KOPT-K1 (cell line): ENCODE results near the gene ROR1.

Experiments used
- H3K27ac ChIP-seq: fragments of 200-600 bp; sonication (generic); 2 replicates; pipeline ENCODE4 v1.5.1; 2016; ENCODE audit warnings: antibody characterized with exemption, mild to moderate bottlenecking, low read depth, low read length; ENCODE audit not compliant: poor library complexity, severe bottlenecking
- H3K36me3 ChIP-seq: fragments of 200-600 bp; sonication (generic); 2 replicates; pipeline ENCODE4 v1.5.1; 2017; ENCODE audit warnings: antibody characterized with exemption, mild to moderate bottlenecking, low read length, moderate library complexity; ENCODE audit not compliant: insufficient read depth
- H3K9me3 ChIP-seq: fragments of 200-600 bp; sonication (generic); 2 replicates; pipeline ENCODE4 v1.5.1; 2017; ENCODE audit warnings: antibody characterized with exemption, low read length, mild to moderate bottlenecking; ENCODE audit not compliant: insufficient read depth, poor library complexity, severe bottlenecking

Gene ROR1

GRCh38 chr1:63773815-63774616 is at the start of gene ROR1:
ROR1 (plus strand) TSS chr1:63774017.
- Histone ChIP-seq H3K9me3 (peaks cover 9% of the 10 kb centered on the region), H3K36me3 (no peaks in the 10 kb centered on the region), H3K27ac (no peak within 1 kb of the TSS)

- Histone ChIP-seq H3K36me3 (no peaks in the 10 kb centered on the region), H3K9me3 (no peaks in the 10 kb centered on the region), H3K27ac (no peak overlapping the region)
These were observed 49.4 kb upstream of the ROR1 start for GRCh38 chr1:63724375-63724899.

DNA sequence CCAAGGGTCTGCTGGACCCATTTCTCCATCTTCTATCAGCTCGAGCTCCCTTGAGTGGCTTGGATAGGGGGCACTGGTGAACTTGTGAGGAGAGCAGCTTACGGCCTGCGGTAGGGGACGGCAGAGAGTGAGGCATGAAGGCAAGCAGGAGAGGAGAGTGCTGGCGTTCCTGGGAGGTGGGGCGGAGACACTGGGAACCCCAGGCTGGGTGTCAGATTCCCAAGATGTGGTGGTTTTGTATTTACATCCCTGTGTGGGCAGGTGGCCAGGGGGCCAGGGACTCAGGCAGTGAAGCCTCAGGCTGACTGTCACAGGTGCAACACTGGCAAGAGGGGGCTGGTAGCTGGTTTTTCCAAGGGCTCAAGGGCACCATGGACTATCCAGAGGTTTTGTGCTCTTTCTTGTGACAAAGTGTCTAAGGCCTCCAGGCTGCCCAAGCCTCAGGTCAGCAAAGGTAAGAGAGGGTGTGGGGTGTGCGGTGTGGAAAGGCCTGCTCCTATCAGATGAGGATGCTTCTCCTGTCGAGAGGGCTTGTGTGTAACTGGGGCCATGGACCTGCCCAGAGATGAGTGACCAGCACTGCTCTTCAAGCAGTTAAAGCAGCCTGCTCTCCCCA is 45.1 kb upstream of the ROR1 start:
- H3K27ac ChIP-seq = no peak overlapping the region

GRCh38 chr1:63729227-63729620 is 44.6 kb upstream of the ROR1 start:
- Histone ChIP-seq H3K9me3 (no peaks in the 10 kb centered on the region), H3K27ac (no peak overlapping the region), H3K36me3 (no peaks in the 10 kb centered on the region)

More for the DNA sequence above, 45.1 kb upstream of the ROR1 start:
- H3K36me3 ChIP-seq = no peaks in the 10 kb centered on the region
- H3K9me3 ChIP-seq = no peaks in the 10 kb centered on the region

DNA sequence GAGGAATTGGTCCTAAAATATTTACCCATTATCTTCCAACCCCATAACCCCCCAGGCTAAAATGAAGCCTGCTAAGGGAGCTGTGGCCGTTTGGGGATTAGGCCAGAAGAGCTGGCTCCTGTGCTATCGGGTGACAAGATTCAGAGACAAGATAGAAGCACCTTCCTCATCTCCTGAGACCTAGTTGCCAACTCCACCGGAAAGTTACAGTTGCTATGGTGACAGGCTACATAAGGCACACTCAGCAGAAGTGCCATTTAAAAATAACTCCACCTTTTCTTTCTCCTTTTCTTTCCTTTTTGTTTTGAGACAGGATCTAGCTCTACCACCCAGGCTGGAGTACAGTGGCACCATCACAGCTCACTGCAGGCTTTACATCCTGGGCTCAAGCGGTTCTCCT is 43.6 kb upstream of the ROR1 start:
- Histone ChIP-seq H3K9me3 (no peaks in the 10 kb centered on the region), H3K27ac (no peak overlapping the region), H3K36me3 (no peaks in the 10 kb centered on the region)

- Histone ChIP-seq H3K36me3 (no peaks in the 10 kb centered on the region), H3K9me3 (no peaks in the 10 kb centered on the region), H3K27ac (no peak overlapping the region)
These were observed 42.4 kb upstream of the ROR1 start for GRCh38 chr1:63731117-63732043.

- H3K9me3 ChIP-seq = no peaks in the 10 kb centered on the region
- no peak overlapping the region for H3K27ac ChIP-seq
- H3K36me3 ChIP-seq = no peaks in the 10 kb centered on the region
These were observed 41.2 kb upstream of the ROR1 start for GRCh38 chr1:63732666-63733065.

GRCh38 chr1:63738772-63739171 is 35.0 kb upstream of the ROR1 start:
- no peaks in the 10 kb centered on the region for H3K9me3 ChIP-seq
- no peak overlapping the region for H3K27ac ChIP-seq
- H3K36me3 ChIP-seq = no peaks in the 10 kb centered on the region

DNA sequence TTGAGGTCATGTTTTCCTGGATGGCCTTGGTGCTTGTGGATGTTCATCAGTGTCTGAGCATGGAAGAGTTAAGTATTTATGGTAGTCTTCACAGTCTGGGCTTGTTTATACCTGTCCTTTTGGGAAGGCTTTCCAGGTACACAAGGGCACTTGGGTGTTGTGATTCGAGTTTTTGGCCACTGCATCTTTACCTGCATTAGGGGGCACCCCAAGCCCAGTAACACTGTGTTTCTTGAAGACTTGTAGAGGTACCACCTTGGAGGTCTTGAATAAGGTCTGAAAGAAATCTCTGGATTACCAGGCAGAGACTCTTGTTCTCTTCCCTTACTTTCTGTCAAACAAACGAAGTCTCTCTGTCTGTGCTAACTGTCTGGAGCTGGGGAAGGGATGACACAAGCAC is 34.4 kb upstream of the ROR1 start:
- no peaks in the 10 kb centered on the region for H3K9me3 ChIP-seq
- H3K36me3 ChIP-seq = no peaks in the 10 kb centered on the region
- H3K27ac ChIP-seq = no peak overlapping the region

DNA sequence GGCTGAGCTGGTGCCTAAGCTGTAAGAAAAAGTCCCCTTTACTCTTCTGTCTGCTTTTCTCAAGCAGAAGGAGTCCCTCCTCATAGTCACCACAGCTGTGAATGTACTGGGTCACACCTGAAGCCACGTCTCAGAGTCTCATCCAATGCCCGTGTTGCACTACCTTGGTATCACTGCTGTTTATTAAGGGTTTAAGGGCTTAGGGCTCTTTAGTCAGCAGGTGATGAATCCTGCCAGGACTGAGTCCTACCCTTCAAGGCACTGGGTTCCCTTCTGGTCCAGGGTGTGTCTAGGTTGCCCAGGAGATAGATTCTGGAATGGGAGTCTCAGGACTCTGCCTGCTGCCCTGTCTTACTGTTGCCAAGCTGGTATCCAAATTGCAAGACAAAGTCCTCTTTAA is 33.4 kb upstream of the ROR1 start:
- no peaks in the 10 kb centered on the region for H3K36me3 ChIP-seq
- no peak overlapping the region for H3K27ac ChIP-seq
- H3K9me3 ChIP-seq = no peaks in the 10 kb centered on the region

DNA sequence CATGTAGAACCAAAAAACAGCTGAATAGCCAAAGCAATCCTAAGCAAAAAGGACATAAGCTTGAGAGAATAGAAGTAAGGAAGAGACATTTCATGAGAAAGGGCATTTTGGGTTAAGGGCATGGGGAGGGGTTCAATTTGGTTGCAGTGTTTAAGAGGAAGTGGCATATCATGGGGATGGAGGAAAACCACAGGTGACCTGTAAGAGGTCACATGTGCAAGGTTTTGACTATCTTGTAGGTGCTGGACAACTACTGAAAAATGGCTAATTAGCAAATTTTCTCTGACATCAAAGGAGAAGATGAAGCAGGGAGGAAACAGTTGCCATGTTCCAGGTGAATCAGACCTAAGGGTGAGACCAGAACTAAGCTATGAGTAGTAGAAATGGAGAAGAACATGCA is 31.3 kb upstream of the ROR1 start:
- H3K9me3 ChIP-seq = no peaks in the 10 kb centered on the region
- no peak overlapping the region for H3K27ac ChIP-seq
- no peaks in the 10 kb centered on the region for H3K36me3 ChIP-seq

GRCh38 chr1:63743781-63744180 is 30.0 kb upstream of the ROR1 start:
- H3K9me3 ChIP-seq = no peaks in the 10 kb centered on the region

DNA sequence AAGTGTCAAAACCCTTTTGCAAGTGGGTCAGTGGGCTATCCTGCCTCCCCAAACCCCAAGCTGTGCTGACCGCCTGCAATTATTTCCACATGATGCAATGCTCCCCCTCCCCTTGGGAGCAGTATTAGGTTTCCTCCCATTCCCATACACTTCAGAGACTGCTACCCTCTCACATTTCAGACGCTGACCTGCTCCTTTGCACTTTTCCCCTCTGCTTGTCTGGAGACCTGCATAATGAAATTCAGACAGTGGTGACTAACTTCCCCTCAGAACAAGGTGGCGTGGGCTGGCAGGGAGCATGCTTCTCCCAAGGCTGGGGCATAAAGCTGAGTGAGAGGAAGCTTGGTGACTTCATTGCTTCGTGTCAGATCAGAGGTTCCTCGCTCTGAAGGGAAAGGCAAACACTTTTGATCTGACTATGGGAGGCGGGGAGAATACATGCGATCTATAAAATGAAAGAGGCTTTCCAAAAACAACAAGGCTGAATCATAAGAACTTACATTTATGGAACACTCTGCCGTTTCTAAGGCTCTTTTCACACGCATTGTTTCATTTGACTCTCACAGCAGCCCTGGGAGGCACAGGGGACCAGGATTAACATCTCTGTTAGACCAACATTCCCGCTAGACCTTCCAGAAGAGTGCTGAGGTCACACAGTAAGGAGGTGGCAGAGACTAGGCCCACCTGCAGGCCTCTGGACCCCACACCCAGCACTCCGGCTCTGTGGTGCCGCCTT is 27.5 kb upstream of the ROR1 start:
- H3K9me3 ChIP-seq = no peaks in the 10 kb centered on the region
- H3K36me3 ChIP-seq = no peaks in the 10 kb centered on the region
- H3K27ac ChIP-seq = no peak overlapping the region

More at GRCh38 chr1:63743781-63744180, 30.0 kb upstream of the ROR1 start:
- no peak overlapping the region for H3K27ac ChIP-seq
- H3K36me3 ChIP-seq = no peaks in the 10 kb centered on the region

- H3K27ac ChIP-seq = no peak overlapping the region
- H3K36me3 ChIP-seq = no peaks in the 10 kb centered on the region
- no peaks in the 10 kb centered on the region for H3K9me3 ChIP-seq
These were observed 26.4 kb upstream of the ROR1 start for GRCh38 chr1:63747445-63747844.
